H1 (cell line): Measurements from ENCODE around the gene UVRAG. TPM values are rescaled to one million over a fixed set of nuclear protein-coding genes. Genes with fewer than 3 reads are reported as not detected.

Experiments
- CTCF ChIA-PET: fragments of 300-600 bp; sonication (Branson Sonifier 250); formaldehyde crosslinking; loops from one replicate; lab custom pipeline; 2021; ENCODE audit not compliant: partially characterized antibody; lab: Charles Lee
- POLR2A ChIA-PET: fragments of 300-600 bp; sonication (Branson Sonifier 250); formaldehyde crosslinking; loops from one replicate; lab custom pipeline; 2021; ENCODE audit warnings: inconsistent platforms; ENCODE audit not compliant: partially characterized antibody; lab: Charles Lee
- DNase-seq, 2 experiments: peaks; one replicate each; pipeline versions ENCODE4 v3.0.0 to v3.0.0-alpha.2; 2010 to 2022; ENCODE audit warnings: low spot score in 2 of 2, low read depth in 1 of 2, mixed read lengths in 1 of 2
- FAIRE-seq: peaks from 2 replicates; lab custom pipeline; 2011; peaks lifted over from hg19 to GRCh38; lab: Jason Lieb, UNC
- H2AFZ ChIP-seq: 2 replicates; pipeline ENCODE4 v1.8.1; 2012; ENCODE audit warnings: low read length, inconsistent platforms
- H2AK5ac ChIP-seq: 2 replicates; pipeline ENCODE4 v1.6.1; 2013; ENCODE audit warnings: low read depth, low read length
- H2BK120ac ChIP-seq: replicated peaks from 2 replicates; pipeline ENCODE3; 2013; ENCODE audit warnings: low read depth, low read length, inconsistent platforms
- H2BK12ac ChIP-seq: 2 replicates; pipeline ENCODE4 v1.6.1; 2013; ENCODE audit warnings: low read depth, low read length
- H2BK15ac ChIP-seq: 2 replicates; pipeline ENCODE4 v1.6.1; 2013; ENCODE audit warnings: low read length
- H2BK20ac ChIP-seq: 2 replicates; pipeline ENCODE4 v1.6.1; 2013; ENCODE audit warnings: low read length
- H2BK5ac ChIP-seq: 2 replicates; pipeline ENCODE4 v1.6.1; 2013; ENCODE audit warnings: low read depth, low read length
- H3K14ac ChIP-seq: 2 replicates; pipeline ENCODE4 v1.6.1; 2013; ENCODE audit warnings: inconsistent platforms; ENCODE audit not compliant: insufficient read length
- H3K18ac ChIP-seq: 2 replicates; pipeline ENCODE4 v1.6.1; 2013; ENCODE audit warnings: low read length; ENCODE audit errors: extremely low read depth
- H3K23ac ChIP-seq: 2 replicates; pipeline ENCODE4 v1.6.1; 2013; ENCODE audit warnings: inconsistent platforms; ENCODE audit not compliant: insufficient read length
- H3K23me2 ChIP-seq: 2 replicates; pipeline ENCODE4 v1.6.1; 2013; ENCODE audit warnings: low read depth, low read length
- H3K27ac ChIP-seq: 2 replicates; pipeline ENCODE4 v1.6.1; 2011; ENCODE audit warnings: low read depth, low read length, inconsistent platforms
- H3K27me3 ChIP-seq, 4 experiments: replicated peaks in 1 of 4; 1 replicate in 1 of 4; 2 replicates in 3 of 4; pipeline versions ENCODE4 v1.6.1 to v1.8.1; 2011 to 2013; ENCODE audit warnings: low read length in 3 of 4, mild to moderate bottlenecking in 3 of 4, inconsistent platforms in 2 of 4, mixed read lengths in 2 of 4, moderate library complexity in 1 of 4; ENCODE audit not compliant: control insufficient read depth in 3 of 4, insufficient read depth in 3 of 4; ENCODE audit errors: extremely low read depth in 1 of 4
- H3K36me3 ChIP-seq, 4 experiments: 2 replicates each; pipeline versions ENCODE4 v1.6.1 to v1.8.1; 2011 to 2013; ENCODE audit warnings: mild to moderate bottlenecking in 4 of 4, low read length in 3 of 4, moderate library complexity in 2 of 4, control low read depth in 1 of 4, inconsistent platforms in 1 of 4; ENCODE audit not compliant: insufficient read depth in 4 of 4, control insufficient read depth in 2 of 4
- H3K4ac ChIP-seq: replicated peaks from 2 replicates; pipeline ENCODE3; 2013; ENCODE audit warnings: low read length, low read depth, mixed read lengths, inconsistent platforms; ENCODE audit not compliant: insufficient read length
- H3K4me1 ChIP-seq, 4 experiments: replicated peaks in 1 of 4; 1 replicate in 1 of 4; 2 replicates in 3 of 4; pipeline versions ENCODE4 v1.6.1 to v1.8.1; 2011 to 2013; ENCODE audit warnings: low read length in 3 of 4, inconsistent platforms in 2 of 4, mixed read lengths in 1 of 4; ENCODE audit not compliant: insufficient read depth in 4 of 4, control insufficient read depth in 3 of 4
- H3K4me2 ChIP-seq, 2 experiments: 2 replicates each; pipeline versions ENCODE4 v1.6.1 to v1.8.1; 2011 to 2013; ENCODE audit warnings: low read depth in 2 of 2, low read length in 2 of 2, control low read depth in 1 of 2, inconsistent platforms in 1 of 2, mild to moderate bottlenecking in 1 of 2; ENCODE audit not compliant: insufficient read depth in 1 of 2
- H3K4me3 ChIP-seq, 4 experiments: fragments of 200-600, 300-600 bp in 1 of 4; sonication (generic), shearing (Covaris generic), sonication (Bioruptor Twin) in 1 of 4; 2 replicates each; pipeline versions ENCODE4 v1.5.1 to v1.8.1; 2011 to 2016; ENCODE audit warnings: low read length in 4 of 4, low read depth in 3 of 4, control low read depth in 2 of 4, inconsistent platforms in 2 of 4, mild to moderate bottlenecking in 2 of 4, mixed read lengths in 1 of 4, moderate library complexity in 1 of 4; ENCODE audit not compliant: insufficient read depth in 2 of 4; ENCODE audit errors: extremely low read depth in 1 of 4
- H3K56ac ChIP-seq: replicated peaks from 2 replicates; pipeline ENCODE3; 2013; ENCODE audit warnings: low read depth, mild to moderate bottlenecking, mixed read lengths, low read length, inconsistent platforms; ENCODE audit not compliant: insufficient read length
- H3K79me1 ChIP-seq: 2 replicates; pipeline ENCODE4 v1.6.1; 2013; ENCODE audit warnings: low read depth, low read length, control low read depth
- H3K79me2 ChIP-seq, 2 experiments: 2 replicates each; pipeline versions ENCODE4 v1.6.1 to v1.8.1; 2012 to 2013; ENCODE audit warnings: low read length in 2 of 2, mild to moderate bottlenecking in 2 of 2, inconsistent platforms in 1 of 2; ENCODE audit not compliant: insufficient read depth in 2 of 2, control insufficient read depth in 1 of 2
- H3K9ac ChIP-seq, 4 experiments: replicated peaks in 1 of 4; 1 replicate in 1 of 4; 2 replicates in 3 of 4; pipeline versions ENCODE4 v1.6.1 to v1.8.1; 2011 to 2013; ENCODE audit warnings: low read depth in 3 of 4, low read length in 3 of 4, control low read depth in 2 of 4, mild to moderate bottlenecking in 2 of 4, moderate library complexity in 2 of 4, inconsistent platforms in 1 of 4; ENCODE audit errors: extremely low read depth in 1 of 4
- H3K9me3 ChIP-seq, 2 experiments: 2 replicates each; pipeline versions ENCODE4 v1.6.1 to v1.8.1; 2012 to 2013; ENCODE audit warnings: mild to moderate bottlenecking in 2 of 2, moderate library complexity in 2 of 2, control low read depth in 1 of 2, inconsistent platforms in 1 of 2, low read depth in 1 of 2, low read length in 1 of 2, mixed read lengths in 1 of 2; ENCODE audit not compliant: insufficient read depth in 2 of 2
- H4K20me1 ChIP-seq, 2 experiments: replicated peaks in 1 of 2; 2 replicates each; pipeline versions ENCODE3 to v1.8.1; 2011 to 2013; ENCODE audit warnings: inconsistent platforms in 2 of 2, low read length in 2 of 2, mild to moderate bottlenecking in 1 of 2; ENCODE audit not compliant: insufficient read depth in 2 of 2, control insufficient read depth in 1 of 2
- H4K5ac ChIP-seq: 2 replicates; pipeline ENCODE4 v1.6.1; 2013; ENCODE audit warnings: low read length, low read depth, mixed read lengths, inconsistent platforms; ENCODE audit not compliant: insufficient read length
- H4K8ac ChIP-seq: 2 replicates; pipeline ENCODE4 v1.8.0; 2013; ENCODE audit warnings: mild to moderate bottlenecking, moderate library complexity, low read length, inconsistent platforms; ENCODE audit not compliant: insufficient read depth; ENCODE audit errors: extremely low read depth
- H4K91ac ChIP-seq: replicated peaks from 2 replicates; pipeline ENCODE3; 2013; ENCODE audit warnings: low read length, mixed read lengths, inconsistent platforms; ENCODE audit not compliant: insufficient read length
- BRCA1 ChIP-seq: IDR thresholded peaks from 2 replicates; pipeline ENCODE4 v1.6.1; 2012; ENCODE audit warnings: low read depth, low read length, improper control_type of control experiment
- CTCF ChIP-seq, 3 experiments: IDR thresholded peaks; 1 replicate in 2 of 3; 2 replicates in 1 of 3; pipeline versions ENCODE4 v1.5.1 to v1.6.1; 2011; ENCODE audit warnings: low read length in 3 of 3, mild to moderate bottlenecking in 3 of 3, inconsistent platforms in 2 of 3, low read depth in 1 of 3, moderate library complexity in 1 of 3; ENCODE audit not compliant: insufficient read depth in 1 of 3; ENCODE audit errors: control extremely low read depth in 1 of 3
- GTF2F1 ChIP-seq: IDR thresholded peaks from 2 replicates; pipeline ENCODE4 v1.6.1; 2012; ENCODE audit warnings: low read depth, low read length, improper control_type of control experiment, borderline replicate concordance
- KDM5A ChIP-seq: fragments of 200-600 bp; IDR thresholded peaks from 2 replicates; pipeline ENCODE4 v1.7.1; 2012; ENCODE audit warnings: mild to moderate bottlenecking, low read length, inconsistent platforms, mixed read lengths
- POU5F1 ChIP-seq: IDR thresholded peaks from 2 replicates; pipeline ENCODE4 v1.6.1; 2011; ENCODE audit warnings: low read depth, mild to moderate bottlenecking, low read length, moderate library complexity
- RNF2 ChIP-seq: fragments of 200-900, 300-1000 bp; sonication (generic); IDR thresholded peaks from 2 replicates; pipeline ENCODE4 v1.7.1; 2016; ENCODE audit warnings: borderline replicate concordance, low read depth, mild to moderate bottlenecking, antibody characterized with exemption, low read length; ENCODE audit not compliant: poor library complexity, severe bottlenecking; ENCODE audit errors: missing control alignments
- SRF ChIP-seq: IDR thresholded peaks from 2 replicates; pipeline ENCODE4 v1.6.1; 2011; ENCODE audit warnings: mild to moderate bottlenecking, low read depth, low read length, moderate library complexity
- TCF12 ChIP-seq: IDR thresholded peaks from 2 replicates; pipeline ENCODE4 v1.6.1; 2011; ENCODE audit warnings: low read depth, mild to moderate bottlenecking, low read length
- USF2 ChIP-seq: IDR thresholded peaks from 2 replicates; pipeline ENCODE4 v1.6.1; 2011; ENCODE audit warnings: low read length, improper control_type of control experiment
- WGBS, 2 experiments: shearing (Covaris generic) in 1 of 2; methylation state at CpG; one replicate each; pipeline versions ENCODE4 v1.1.6 to v1.1.7; 2013 to 2015; ENCODE audit warnings: low lambda C conversion rate in 2 of 2, mixed read lengths in 2 of 2, inconsistent platforms in 1 of 2, low coverage in 1 of 2, missing lambda C conversion rate in 1 of 2; ENCODE audit not compliant: insufficient replicate concordance in 2 of 2, insufficient coverage in 1 of 2, insufficient read length in 1 of 2; ENCODE audit errors: extremely low coverage in 1 of 2, missing lambda C conversion rate in 1 of 2; 5-methylcytosine and 5-hydroxymethylcytosine counted together
- polyA plus RNA-seq, 7 experiments: library from polyadenylated mRNA; depleted of rRNA in 3 of 7; stranded (reverse) in 5 of 7; unstranded in 2 of 7; fragments of >200 nt in 5 of 7; fragments of 200-250 nt in 2 of 7; gene quantifications; 1 replicate in 5 of 7; 2 replicates in 1 of 7; 4 replicates in 1 of 7; pipeline versions ENCODE4 v1.2.1 to v1.2.3, GENCODE V29; 2011 to 2013; ENCODE audit warnings: missing spikeins in 2 of 7, mixed read lengths in 2 of 7
- total RNA-seq: library from RNA; stranded (reverse); fragmentation: NEBNext Ultra II Directional; extraction: Animal tissue kit (Norgen Biotek cat#: 25700); gene quantifications from 2 replicates; pipeline ENCODE4 v1.2.1, GENCODE V29; 2021

The UVRAG gene
- total and polyA plus RNA-seq, 2 of the 8 experiments (the other 6 are each of a cell fraction or from before 2014, with no cell fraction given), result 5.5 to 14.7 TPM

GRCh38 chr11:75896843-75897419 is 81.9 kb downstream of the UVRAG start:
- ChIA-PET POLR2A (interaction anchor here (0.7 to 0.8 kb wide), 2 partner anchors 18 to 255 kb away, joined by 3 read pairs; no protein-coding TSS in a partner anchor), CTCF (interaction anchor here (0.7 to 6.9 kb wide), 33 partner anchors 8 to 615 kb away, joined by 3 to 44 read pairs (median 4); no protein-coding TSS in a partner anchor)
- Histone ChIP-seq H3K36me3 (no peaks in the 10 kb centered on the region), H4K91ac (no peak overlapping the region), H3K23me2 (no peaks in the 10 kb centered on the region), H3K4me1 (no peaks in the 10 kb centered on the region), H3K27ac (no peak overlapping the region), H2BK5ac (no peak overlapping the region), H3K4me2 (no peak overlapping the region), H3K4me3 (no peak overlapping the region), H2AK5ac (no peak overlapping the region), H3K14ac (no peak overlapping the region), H3K18ac (no peak overlapping the region), H3K4ac (no peak overlapping the region), H3K56ac (no peak overlapping the region), H3K9me3 (no peaks in the 10 kb centered on the region), H2BK15ac (no peak overlapping the region), H2AFZ (no peak overlapping the region), H3K79me2 (no peaks in the 10 kb centered on the region), H4K20me1 (peaks cover 0 to 1% of the 10 kb centered on the region in 2 experiments), H4K8ac (no peak overlapping the region), H3K27me3 (no peaks in the 10 kb centered on the region), H4K5ac (no peak overlapping the region), H2BK12ac (no peak overlapping the region), H2BK20ac (no peak overlapping the region), H3K23ac (no peak overlapping the region), H3K79me1 (no peaks in the 10 kb centered on the region), H3K9ac (no peak overlapping the region), H2BK120ac (no peak overlapping the region)
- FAIRE-seq, result no peak
- no peak for DNase-seq
- WGBS, 2 experiments, result 59% methylated on average over 4 of the region's 4 CpGs; no CpG with 5 or more reads in 1 of the 2 experiments
- no peak for TF ChIP-seq POU5F1
- no peak for TF ChIP-seq SRF
- TF ChIP-seq USF2, result no peak
- no peak for TF ChIP-seq KDM5A
- no peak for TF ChIP-seq BRCA1
- TF ChIP-seq RNF2, result no peak
- peak in 2 of 3 experiments; percentile 42; a peak in 2 of 4 replicates for TF ChIP-seq CTCF (IDR thresholded peaks at IDR 0.05; ENCODE audit: control extremely low read depth in 1 of 3, insufficient read depth in 1 of 3, low read depth in 1 of 3, low read length in 3 of 3)
- TF ChIP-seq TCF12, result no peak
- no peak for TF ChIP-seq GTF2F1
